NCI-H2081 treated with DMSO at 0.1 percent for 48 hours (cell line): Measurements from ENCODE around the gene KCNH6.

Source experiments
- DNase-seq: peaks from one replicate; lab custom pipeline; 2025; lab: John Stamatoyannopoulos, UW

KCNH6 gene

GRCh38 chr17:63511331-63511730, 11.8 kb upstream of the KCNH6 start:
- no peak for DNase-seq

DNA sequence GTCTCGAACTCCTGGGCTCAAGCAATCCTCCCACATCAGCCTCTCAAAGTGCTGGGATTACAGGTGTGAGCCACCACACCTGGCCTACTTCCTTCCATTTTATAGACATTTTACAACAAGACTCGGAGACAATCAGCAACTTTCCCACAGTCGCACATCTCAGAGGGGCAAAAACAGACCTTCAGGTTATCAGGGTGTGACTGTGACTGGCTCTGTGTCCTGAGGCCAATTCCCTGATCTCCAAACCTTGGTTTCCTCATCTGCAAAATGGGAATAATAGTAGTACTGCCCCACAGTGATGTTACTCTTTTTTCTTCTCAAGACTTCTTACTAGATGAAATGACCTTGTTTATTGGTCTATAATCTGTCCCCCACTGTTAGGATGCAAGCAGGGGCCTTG, 10.8 kb upstream of the KCNH6 start:
- DNase-seq, result no peak

DNA sequence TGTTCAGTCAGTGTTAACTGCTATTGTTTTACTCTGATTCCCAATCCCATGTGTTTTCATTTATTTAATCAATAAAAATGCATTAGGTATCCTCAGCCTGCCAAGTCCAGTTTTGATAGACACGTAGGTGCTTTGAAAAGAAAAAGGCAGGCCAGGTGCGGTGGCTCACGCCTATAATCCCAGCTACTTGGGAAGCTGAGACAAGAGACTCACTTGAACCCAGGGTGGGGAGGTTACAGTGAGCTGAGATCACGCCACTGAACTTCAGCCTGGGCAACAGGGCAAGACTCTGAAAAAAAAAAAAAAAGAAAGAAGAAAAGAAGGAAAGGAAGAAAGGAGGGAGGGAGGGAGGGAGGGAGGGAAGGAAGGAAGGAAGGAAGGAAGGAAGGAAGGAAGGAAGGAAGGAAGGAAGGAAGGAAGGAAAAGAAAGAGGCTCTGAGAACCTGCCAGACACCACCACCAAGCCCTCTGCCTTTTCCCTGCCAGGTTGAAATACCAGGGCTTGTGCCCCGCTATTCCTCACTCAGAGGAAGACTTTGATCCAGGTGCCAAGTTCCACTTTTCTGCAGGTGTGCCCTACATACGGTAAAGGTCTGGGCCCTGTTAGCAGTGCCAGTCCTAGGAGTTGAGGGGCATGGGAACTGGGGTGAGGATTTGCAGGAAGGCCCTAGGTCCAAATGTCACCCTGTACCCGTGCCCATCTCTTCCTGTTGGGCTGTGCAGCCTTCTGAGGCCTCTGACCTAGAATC, 10.1 kb upstream of the KCNH6 start:
- no peak for DNase-seq

DNA sequence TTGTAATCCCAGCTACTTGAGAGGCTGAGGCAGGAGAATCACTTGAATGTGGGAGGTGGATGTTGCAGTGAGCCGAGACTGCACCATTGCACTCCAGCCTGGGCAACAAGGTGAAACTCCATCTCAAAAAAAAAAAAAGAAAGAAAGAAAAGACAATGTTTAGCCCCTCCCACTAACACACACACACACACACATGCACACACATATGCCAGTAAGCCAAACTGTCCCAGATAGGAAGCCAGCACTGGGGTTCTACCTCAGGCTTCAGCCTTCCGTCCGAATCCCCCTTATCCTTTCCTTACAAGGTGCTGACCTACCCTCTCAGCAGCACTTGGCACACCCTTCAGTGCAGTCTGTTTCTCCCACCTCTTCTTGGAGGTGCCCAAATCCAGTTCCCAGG, 8.7 kb upstream of the KCNH6 start:
- no peak for DNase-seq

DNA sequence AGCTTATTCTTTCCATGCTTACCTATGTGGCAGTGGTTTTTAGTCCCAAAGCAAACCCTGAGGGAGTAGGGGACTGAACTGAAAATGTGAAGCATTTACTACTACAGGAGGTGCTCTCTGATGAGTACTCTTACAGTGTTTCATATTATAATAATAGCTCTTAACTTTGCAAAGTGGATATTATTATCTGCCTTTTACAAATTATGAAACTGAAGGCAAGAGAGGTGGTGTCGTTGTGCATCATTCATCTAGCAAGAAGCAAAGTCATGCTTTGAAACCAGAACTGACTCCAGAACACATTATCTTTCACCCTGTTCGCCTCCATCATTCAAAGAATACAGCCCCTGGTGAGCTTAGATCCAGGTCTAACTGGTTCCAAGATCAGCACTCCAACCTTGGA, 8.2 kb upstream of the KCNH6 start:
- DNase-seq, result no peak

GRCh38 chr17:63515426-63515825, 7.7 kb upstream of the KCNH6 start:
- DNase-seq, result no peak

DNA sequence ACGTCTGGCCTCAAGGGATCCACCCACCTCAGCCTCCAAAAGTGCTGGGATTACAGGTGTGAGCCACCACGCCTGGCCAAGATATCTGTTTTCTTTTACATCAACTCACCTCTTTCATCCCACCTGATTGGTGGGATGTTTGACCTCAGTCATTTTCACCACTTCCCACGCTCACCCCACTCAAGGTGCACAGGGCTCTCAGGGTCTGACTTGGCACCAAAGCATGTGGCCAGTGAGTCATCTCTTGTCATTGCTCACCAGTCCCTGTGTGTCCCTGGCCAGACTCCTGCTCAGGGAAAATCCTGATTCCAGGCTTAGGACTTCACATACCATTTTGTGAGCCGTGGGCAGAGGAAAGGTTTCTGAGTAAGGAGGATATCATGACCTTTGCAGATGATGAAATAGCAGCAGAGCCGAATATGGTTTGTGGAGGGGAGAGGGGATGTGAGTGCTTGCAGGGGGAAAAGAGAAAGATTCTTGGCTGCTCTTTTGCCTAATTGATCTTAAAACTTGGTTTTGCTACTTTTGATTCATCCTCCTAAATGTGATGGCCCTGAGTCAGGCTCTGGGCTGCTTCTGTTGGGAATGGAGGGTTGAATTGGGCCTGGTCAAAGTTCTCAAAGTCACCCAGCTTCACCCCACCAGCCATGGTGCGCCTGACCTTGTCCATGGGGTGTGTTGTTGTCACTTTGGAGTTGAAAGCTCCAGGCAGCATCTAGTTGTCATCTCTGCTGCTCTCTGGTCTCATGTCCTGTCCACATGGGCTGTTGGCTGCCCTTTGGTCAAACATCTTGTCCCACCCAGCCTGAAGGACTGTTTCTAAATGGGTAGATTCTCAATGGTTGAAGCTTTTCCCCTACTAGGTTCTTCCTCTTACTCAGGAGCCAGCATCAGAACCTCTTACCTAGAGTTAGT, 6.0 kb upstream of the KCNH6 start:
- DNase-seq, result no peak

- DNase-seq, result no peak
Observed at GRCh38 chr17:63517825-63518534, 5.2 kb upstream of the KCNH6 start.

- no peak for DNase-seq
Observed at GRCh38 chr17:63519116-63519881, 3.9 kb upstream of the KCNH6 start.

DNA sequence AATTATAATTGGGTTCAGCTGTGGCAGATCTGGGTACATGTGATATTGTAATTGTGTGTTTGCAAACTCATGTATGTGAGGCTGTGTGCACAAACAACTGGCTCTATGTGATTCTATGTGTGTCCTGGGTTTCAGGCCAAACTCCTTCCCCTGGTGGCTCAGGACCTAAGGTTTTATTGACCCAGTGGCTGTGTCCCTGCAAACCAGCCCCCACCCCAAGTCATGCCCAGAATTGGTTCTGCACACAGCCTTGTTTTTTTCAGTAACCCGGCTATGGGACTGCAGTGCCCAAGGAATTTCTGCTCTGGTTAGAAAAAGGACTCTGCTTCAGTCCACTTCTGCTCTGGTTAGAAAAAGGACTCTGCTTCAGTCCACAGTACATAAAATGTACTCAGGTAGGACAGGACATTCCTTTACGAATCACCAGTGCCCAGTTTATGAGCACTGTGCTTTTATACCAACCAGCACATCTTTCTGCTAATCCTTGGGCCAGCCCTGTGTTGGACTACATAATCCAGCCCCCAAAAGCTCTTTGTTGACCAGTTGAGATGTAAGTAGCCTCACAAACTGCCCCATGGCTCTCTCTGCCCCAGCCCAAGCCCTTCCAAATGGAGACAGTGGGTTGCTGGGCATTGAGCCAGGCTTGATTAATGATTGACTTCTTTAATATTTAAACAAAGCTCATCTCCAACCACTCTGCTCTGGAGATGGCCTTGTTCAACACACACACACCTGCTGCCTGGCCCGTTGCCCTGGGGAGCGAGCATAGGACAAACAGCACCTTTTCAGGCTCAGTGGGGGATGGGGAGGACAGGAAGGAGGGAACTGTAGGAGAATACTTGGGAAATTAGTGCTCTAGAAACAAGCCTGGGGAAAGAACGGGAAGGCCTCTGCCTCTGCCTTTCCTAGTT, 2.9 kb upstream of the KCNH6 start:
- peak; percentile 36 for DNase-seq

- DNase-seq, result no peak
Observed at GRCh38 chr17:63524051-63524450, 893 bp downstream of the KCNH6 start.

DNA sequence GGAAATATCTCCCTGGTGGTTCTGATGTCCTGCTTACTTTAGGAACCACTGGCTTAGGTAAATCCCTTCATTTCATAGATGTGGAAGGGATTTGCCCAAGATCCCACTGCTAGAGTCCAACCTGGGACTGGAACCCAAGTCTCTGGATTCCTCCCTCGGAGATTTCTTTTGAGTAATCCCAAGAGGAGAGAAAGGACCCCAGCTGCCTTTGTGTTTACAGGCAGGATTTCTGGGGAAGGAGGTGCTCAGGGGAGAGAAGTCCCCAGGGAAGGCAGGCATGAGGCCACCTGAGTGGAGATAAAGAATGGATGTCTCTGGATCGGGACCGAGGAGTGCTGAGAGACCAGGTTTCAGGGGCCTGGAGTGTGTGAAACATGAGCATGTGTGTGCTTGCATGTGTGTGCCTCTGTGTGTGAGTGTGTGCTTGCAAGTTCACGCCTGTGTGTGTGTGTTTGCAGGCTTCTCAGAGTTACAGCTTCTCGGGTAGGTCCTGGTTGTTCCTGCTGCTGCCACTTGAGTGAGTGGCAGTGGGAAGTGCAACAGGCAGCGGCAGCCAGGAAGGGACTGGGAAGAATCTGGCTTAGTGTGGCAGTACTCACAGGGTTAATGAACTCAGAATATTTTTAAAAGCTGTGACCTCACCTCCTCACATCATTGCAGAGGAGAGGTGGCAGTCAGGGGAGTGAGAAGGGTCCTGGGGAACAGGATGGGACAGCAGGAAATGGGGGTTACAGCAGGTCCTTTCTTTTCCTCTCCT, 2.2 kb downstream of the KCNH6 start:
- no peak for DNase-seq

- DNase-seq, result no peak
Observed at GRCh38 chr17:63526861-63527260, 3.7 kb downstream of the KCNH6 start.

DNA sequence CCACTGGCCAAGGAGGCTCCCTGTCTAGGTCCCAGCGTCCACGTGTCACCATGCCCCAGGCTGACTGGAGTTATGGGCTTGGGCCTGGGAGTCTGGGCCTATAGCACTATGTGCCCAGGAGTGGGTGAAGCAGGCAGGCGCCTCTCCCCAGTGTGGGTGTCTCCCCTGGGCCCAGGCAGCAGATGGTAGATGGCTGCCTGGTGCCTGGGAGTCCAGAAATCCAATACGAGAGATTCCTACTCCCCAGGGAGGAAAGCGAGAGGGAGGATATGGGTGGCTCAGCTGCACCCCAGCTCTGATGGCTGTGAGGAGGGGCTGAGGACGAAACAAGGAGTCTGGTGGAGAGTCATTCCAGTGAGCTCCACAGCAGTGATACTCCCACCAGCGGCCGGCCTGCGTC, 5.0 kb downstream of the KCNH6 start:
- no peak for DNase-seq

DNA sequence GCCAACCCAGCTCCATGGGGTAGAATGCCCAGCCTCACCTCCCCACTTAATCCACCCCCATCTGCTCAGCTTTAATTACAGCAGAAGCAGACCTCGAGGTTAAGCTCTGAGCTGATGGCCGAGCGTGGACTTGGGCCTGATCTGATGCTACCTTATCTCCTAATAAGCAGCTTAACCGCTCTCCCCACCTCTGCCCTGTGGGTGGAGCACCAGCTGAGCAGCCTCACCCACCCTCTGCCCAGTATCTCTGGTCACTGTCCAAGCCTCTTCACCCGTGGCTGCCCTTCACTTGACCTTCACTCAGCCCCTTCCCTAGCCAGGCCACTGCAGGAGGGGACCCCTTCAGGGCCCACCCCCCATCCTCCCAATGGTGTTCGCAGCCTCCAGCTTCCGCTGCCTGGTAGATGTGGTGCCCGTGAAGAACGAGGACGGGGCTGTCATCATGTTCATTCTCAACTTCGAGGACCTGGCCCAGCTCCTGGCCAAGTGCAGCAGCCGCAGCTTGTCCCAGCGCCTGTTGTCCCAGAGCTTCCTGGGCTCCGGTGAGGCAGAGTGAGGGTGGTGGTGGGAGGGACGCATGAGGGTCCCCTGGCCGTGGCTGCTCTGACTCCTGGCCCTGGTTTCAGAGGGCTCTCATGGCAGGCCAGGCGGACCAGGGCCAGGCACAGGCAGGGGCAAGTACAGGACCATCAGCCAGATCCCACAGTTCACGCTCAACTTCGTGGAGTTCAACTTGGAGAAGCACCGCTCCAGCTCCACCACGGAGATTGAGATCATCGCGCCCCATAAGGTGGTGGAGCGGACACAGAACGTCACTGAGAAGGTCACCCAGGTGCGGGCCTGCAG, 6.8 kb downstream of the KCNH6 start:
- no peak for DNase-seq

- DNase-seq, result no peak
Observed at GRCh38 chr17:63530557-63531021, 7.4 kb downstream of the KCNH6 start.

DNA sequence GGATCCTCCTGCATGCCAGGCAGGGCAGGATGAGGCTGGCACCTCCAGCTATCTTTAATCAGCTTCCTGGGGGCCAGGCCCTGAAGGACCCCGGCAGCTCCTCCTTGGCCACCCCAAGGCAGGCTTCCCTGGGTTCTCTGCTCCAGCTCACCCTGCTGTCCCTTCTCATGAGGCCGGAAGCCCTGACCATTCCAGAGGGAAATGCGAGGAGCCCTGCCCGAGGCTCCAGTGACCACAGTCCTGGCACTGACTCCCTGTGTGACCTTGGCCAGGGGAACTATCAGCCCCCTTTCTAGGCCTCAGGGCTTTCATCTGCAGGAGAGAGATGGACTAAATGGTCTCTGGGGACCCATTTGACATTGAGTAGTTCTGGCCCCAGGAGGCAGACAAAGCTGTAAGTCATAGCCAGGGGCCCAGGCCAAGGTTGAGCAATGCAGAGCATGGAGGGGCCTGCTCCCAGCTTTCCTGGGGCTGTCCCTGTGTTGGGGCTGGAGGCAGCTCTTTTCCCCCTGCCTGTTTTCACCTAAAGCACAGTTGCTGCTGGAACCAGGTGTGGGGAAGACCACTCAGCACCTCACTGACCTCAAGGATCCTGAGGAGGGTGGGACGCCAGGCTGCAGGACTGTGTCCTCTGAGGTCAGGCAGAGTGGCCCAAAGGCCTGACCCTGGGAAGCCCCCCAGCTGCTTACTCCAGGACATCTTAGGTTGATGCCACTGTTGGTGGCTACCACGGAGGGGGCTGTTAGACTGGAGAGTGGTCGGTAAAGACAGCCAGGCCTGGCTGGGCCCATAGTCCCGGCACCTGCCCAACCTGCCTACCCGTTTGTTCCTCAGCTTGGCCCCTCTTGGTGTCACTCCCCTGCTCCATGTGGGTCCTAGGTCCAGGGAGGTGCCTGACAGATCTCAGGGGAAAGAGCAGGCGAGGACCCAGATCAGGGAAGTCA, 8.1 kb downstream of the KCNH6 start:
- DNase-seq, result no peak
